GM12878 (cell line): Measurements from ENCODE around the gene EBP. TPM values are rescaled to one million over a fixed set of nuclear protein-coding genes. Genes with fewer than 3 reads are reported as not detected.

Source experiments
- ATAC-seq: fragments of 200-7000 bp; cut with Tn5 transposase; 3 replicates; pipeline ENCODE4 v1.9.1; 2020; ENCODE audit warnings: mild to moderate bottlenecking, moderate library complexity
- BruUV-seq: library from RNA; stranded (reverse); fragments of 400-500 nt; replicated peaks from 2 replicates; lab custom pipeline; 2021; lab: Mats Ljungman, UMichigan
- CTCF ChIA-PET: fragments of 300-600 bp; sonication (Branson Sonifier 250); formaldehyde crosslinking; extraction: SDS; loops from one replicate; lab custom pipeline; 2021; ENCODE audit warnings: inconsistent platforms; lab: Yijun Ruan, JAX
- POLR2A ChIA-PET: fragments of 350-600 bp; formaldehyde crosslinking; extraction: SDS; loops from one replicate; lab custom pipeline; 2021; ENCODE audit warnings: inconsistent platforms; lab: Charles Lee
- RAD21 ChIA-PET: fragments of 300-600 bp; sonication (Branson Sonifier 250); formaldehyde crosslinking; loops from one replicate; lab custom pipeline; 2023; ENCODE audit warnings: antibody characterized with exemption; ENCODE audit not compliant: unreplicated experiment; lab: Charles Lee
- SMC1A ChIA-PET: fragments of 300-600 bp; sonication (Branson Sonifier 250); formaldehyde crosslinking; loops from one replicate; lab custom pipeline; 2023; ENCODE audit not compliant: unreplicated experiment, uncharacterized antibody; lab: Charles Lee
- DNase-seq: peaks from one replicate; pipeline ENCODE4 v3.0.0-alpha.2; 2011; ENCODE audit warnings: low read depth, low spot score
- FAIRE-seq: peaks from 3 replicates; lab custom pipeline; 2011; peaks lifted over from hg19 to GRCh38; lab: Jason Lieb, UNC
- H2AFZ ChIP-seq: 2 replicates; pipeline ENCODE4 v1.6.0; 2011; ENCODE audit warnings: low read depth, low read length, control low read depth; ENCODE audit not compliant: control insufficient read depth
- H3K27ac ChIP-seq: 2 replicates; pipeline ENCODE4 v1.5.1; 2011; ENCODE audit warnings: control low read depth; ENCODE audit not compliant: control insufficient read depth, insufficient read depth
- H3K27me3 ChIP-seq, 2 experiments: replicated peaks in 1 of 2; 2 replicates each; pipeline versions ENCODE4 v1.6.0 to v1.6.1; 2011; ENCODE audit warnings: low read length in 1 of 2; ENCODE audit not compliant: control insufficient read depth in 2 of 2, insufficient read depth in 2 of 2
- H3K36me3 ChIP-seq, 2 experiments: 2 replicates each; pipeline ENCODE4 v1.5.1; 2011; ENCODE audit warnings: low read length in 1 of 2; ENCODE audit not compliant: control insufficient read depth in 2 of 2, insufficient read depth in 2 of 2
- H3K4me1 ChIP-seq: 2 replicates; pipeline ENCODE4 v1.6.1; 2011; ENCODE audit warnings: mild to moderate bottlenecking, low read length, moderate library complexity, mixed read lengths; ENCODE audit not compliant: control insufficient read depth, insufficient read depth
- H3K4me2 ChIP-seq: 2 replicates; pipeline ENCODE4 v1.6.0; 2011; ENCODE audit warnings: control low read depth; ENCODE audit not compliant: control insufficient read depth, insufficient read depth
- H3K4me3 ChIP-seq: fragments of 200-600 bp; sonication (generic); 2 replicates; pipeline ENCODE4 v1.5.1; 2016
- H3K79me2 ChIP-seq: 2 replicates; pipeline ENCODE4 v1.6.0; 2011; ENCODE audit warnings: low read length; ENCODE audit not compliant: control insufficient read depth, insufficient read depth
- H3K9ac ChIP-seq: 2 replicates; pipeline ENCODE4 v1.8.0; 2011; ENCODE audit warnings: low read length, control low read depth, mixed read lengths; ENCODE audit not compliant: control insufficient read depth, insufficient read depth
- H3K9me3 ChIP-seq: replicated peaks from 3 replicates; pipeline ENCODE4 v1.5.1; 2011; ENCODE audit warnings: mild to moderate bottlenecking, low read length; ENCODE audit not compliant: control insufficient read depth, insufficient read depth
- H4K20me1 ChIP-seq: 2 replicates; pipeline ENCODE4 v1.6.0; 2011; ENCODE audit not compliant: control insufficient read depth, insufficient read depth
- BACH1 ChIP-seq: fragments of 450-650 bp; IDR thresholded peaks from 2 replicates; pipeline ENCODE4 v1.6.1; 2017; ENCODE audit warnings: mild to moderate bottlenecking, borderline replicate concordance
- BRCA1 ChIP-seq: IDR thresholded peaks from 2 replicates; pipeline ENCODE4 v1.6.1; 2011; ENCODE audit warnings: low read depth, low read length, improper control_type of control experiment
- CBFB ChIP-seq: IDR thresholded peaks from 2 replicates; pipeline ENCODE4 v1.6.1; 2016; ENCODE audit warnings: antibody characterized with exemption, low read depth
- HDAC2 ChIP-seq: fragments of 200-600 bp; sonication (generic); IDR thresholded peaks from 2 replicates; pipeline ENCODE4 v1.6.1; 2017
- NFXL1 ChIP-seq: fragments of 450-650 bp; IDR thresholded peaks from 2 replicates; pipeline ENCODE4 v1.6.1; 2017; ENCODE audit warnings: antibody characterized with exemption, mild to moderate bottlenecking, borderline replicate concordance
- SMC3 ChIP-seq: IDR thresholded peaks from 2 replicates; pipeline ENCODE4 v1.6.1; 2011; ENCODE audit warnings: low read length, improper control_type of control experiment, borderline replicate concordance
- STAT1 ChIP-seq: fragments of 450-650 bp; conservative IDR thresholded peaks from 2 replicates; pipeline ENCODE4 v1.6.1; 2014; ENCODE audit warnings: antibody characterized with exemption, mild to moderate bottlenecking
- ZBTB40 ChIP-seq: fragments of 450-650 bp; IDR thresholded peaks from 2 replicates; pipeline ENCODE4 v1.6.1; 2016; ENCODE audit warnings: mild to moderate bottlenecking, moderate library complexity, borderline replicate concordance
- ZNF592 ChIP-seq: fragments of 450-650 bp; IDR thresholded peaks from 2 replicates; pipeline ENCODE4 v1.6.1; 2017; ENCODE audit warnings: mild to moderate bottlenecking, moderate library complexity
- WGBS: methylation state at CpG from one replicate; pipeline ENCODE4 v1.1.6; 2016; ENCODE audit warnings: low lambda C conversion rate; ENCODE audit not compliant: insufficient replicate concordance, insufficient coverage; ENCODE audit errors: missing lambda C conversion rate; 5-methylcytosine and 5-hydroxymethylcytosine counted together
- in situ Hi-C: fragments of 300-500 bp; cut with MboI; formaldehyde crosslinking; loops from 9 replicates; pipeline ENCODE4 v1.14.3; 2018; ENCODE audit warnings: mixed read lengths
- intact Hi-C: fragments of 100-400 bp; cut with micrococcal nuclease; formaldehyde crosslinking; loops from one replicate; pipeline ENCODE4 v1.14.2; 2022; ENCODE audit not compliant: unreplicated experiment
- polyA plus RNA-seq, 11 experiments: library from polyadenylated mRNA; depleted of rRNA in 4 of 11; unstranded in 6 of 11; stranded (reverse) in 5 of 11; fragments of >200 nt; fragmentation: Nextera tagmentation in 4 of 11; fragmentation: Illumina TruSeq in 1 of 11; extraction: Ambion mirVana in 4 of 11; extraction: Trizol in 1 of 11; gene quantifications; 1 replicate in 1 of 11; 2 replicates in 10 of 11; pipeline versions ENCODE4 v1.2.1 to v1.2.3, GENCODE V29; 2011 to 2016; ENCODE audit warnings: inconsistent platforms in 2 of 11, missing spikeins in 2 of 11, low read depth in 1 of 11
- total RNA-seq, 4 experiments: library from RNA; depleted of rRNA in 3 of 4; stranded (reverse); fragments of >200 nt in 3 of 4; fragmentation: Illumina TruSeq in 1 of 4; extraction: Trizol in 1 of 4; gene quantifications; 2 replicates each; pipeline versions ENCODE4 v1.2.1 to v1.2.3, GENCODE V29; 2013 to 2021

Gene EBP
- total and polyA plus RNA-seq, 10 of the 15 experiments (the other 5 are each of a cell fraction or from before 2014, with no cell fraction given) = 125 to 628 (median 180) TPM

- WGBS = 79% methylated on average over 10 of the region's 10 CpGs
- TF ChIP-seq STAT1 (no peak), ZNF592 (no peak), SMC3 (no peak), BACH1 (no peak), HDAC2 (no peak), ZBTB40 (no peak), NFXL1 (no peak), CBFB (no peak), BRCA1 (no peak)
- TF ChIP-seq, all 136 proteins: peak for 0
- in situ Hi-C loops (no loop called here), intact Hi-C loops (no loop called here)
- Histone ChIP-seq H3K4me1 (peaks cover 4% of the 10 kb centered on the region; the same call in 1 of the 2 replicates), H3K9ac (no peak overlapping the region), H3K27ac (no peak overlapping the region), H3K27me3 (no peaks in the 10 kb centered on the region), H3K36me3 (no peaks in the 10 kb centered on the region), H3K4me3 (no peak overlapping the region), H4K20me1 (no peaks in the 10 kb centered on the region), H3K4me2 (no peak overlapping the region), H3K79me2 (no peaks in the 10 kb centered on the region), H2AFZ (no peak overlapping the region), H3K9me3 (no peaks in the 10 kb centered on the region)
- ATAC-seq = no peak
- CTCF ChIA-PET = no interaction called here
- POLR2A ChIA-PET = no interaction called here
- DNase-seq = no peak
- FAIRE-seq = no peak
- BruUV-seq = no TSS peak
- RAD21 ChIA-PET = no interaction called here
- SMC1A ChIA-PET = no interaction called here
These were observed 5.8 kb upstream of the EBP start for GRCh38 chrX:48515842-48516241.
